HG03103 (cell line): ENCODE measurements around the gene OSBPL6.
"Not testable (repeated sequence)": the region's sequence is repeated elsewhere in the genome, so short reads cannot be mapped to it uniquely, and the experiment has no call there.

Experiments
- ATAC-seq: cut with Tn5 transposase; IDR thresholded peaks from one replicate; pipeline ENCODE4 v1.9.1; 2021; ENCODE audit warnings: low read depth; ENCODE audit not compliant: unreplicated experiment

OSBPL6 gene

GRCh38 chr2:178193823-178194599 lies at the start of gene OSBPL6:
Gene OSBPL6, plus strand, starts transcription at chr2:178194512. Its CDS starts 111,673 bp downstream, at chr2:178306185.
- peak; percentile 88 for ATAC-seq

- ATAC-seq, result no peak
Observed at GRCh38 chr2:178152033-178152432, 42.3 kb upstream of the OSBPL6 start.

- ATAC-seq, result no peak
Observed at GRCh38 chr2:178152542-178152941, 41.8 kb upstream of the OSBPL6 start.

GRCh38 chr2:178152977-178153376 lies 41.3 kb upstream of the OSBPL6 start:
- ATAC-seq, result no peak

- ATAC-seq, result not testable (repeated sequence)
Observed at GRCh38 chr2:178153878-178154277, 40.4 kb upstream of the OSBPL6 start.

GRCh38 chr2:178155524-178155923 lies 38.8 kb upstream of the OSBPL6 start:
- ATAC-seq, result no peak

- no peak for ATAC-seq
Observed at GRCh38 chr2:178157574-178157973, 36.7 kb upstream of the OSBPL6 start.

- ATAC-seq, result no peak
Observed at GRCh38 chr2:178159966-178160365, 34.3 kb upstream of the OSBPL6 start.

- no peak for ATAC-seq
Observed at GRCh38 chr2:178160601-178161000, 33.7 kb upstream of the OSBPL6 start.

GRCh38 chr2:178163395-178163794 lies 30.9 kb upstream of the OSBPL6 start:
- ATAC-seq, result no peak

GRCh38 chr2:178163911-178164310 lies 30.4 kb upstream of the OSBPL6 start:
- ATAC-seq, result no peak

- no peak for ATAC-seq
Observed at GRCh38 chr2:178173657-178174056, 20.7 kb upstream of the OSBPL6 start.

GRCh38 chr2:178177066-178177679 lies 17.1 kb upstream of the OSBPL6 start:
- ATAC-seq, result no peak

- not testable (repeated sequence) for ATAC-seq
Observed at GRCh38 chr2:178180648-178181047, 13.7 kb upstream of the OSBPL6 start.

GRCh38 chr2:178187861-178188260 lies 6.5 kb upstream of the OSBPL6 start:
- ATAC-seq, result no peak

GRCh38 chr2:178188466-178188865 lies 5.8 kb upstream of the OSBPL6 start:
- ATAC-seq, result no peak

GRCh38 chr2:178191004-178191508 lies 3.3 kb upstream of the OSBPL6 start:
- no peak for ATAC-seq

GRCh38 chr2:178191511-178191910 lies 2.8 kb upstream of the OSBPL6 start:
- no peak for ATAC-seq

- no peak for ATAC-seq
Observed at GRCh38 chr2:178193496-178193822, 853 bp upstream of the OSBPL6 start.

- ATAC-seq, result peak; percentile 11
Observed at GRCh38 chr2:178194600-178195389, 483 bp downstream of the OSBPL6 start.
